ENCODE data around the gene CLK2. TPM values are rescaled to one million over a fixed set of nuclear protein-coding genes. Genes with fewer than 3 reads are reported as not detected.
A peak's percentile ranks its signal among the peaks of the same experiment; 100 is the strongest.

Gene CLK2
- total and polyA plus RNA-seq, 2 of the 13 experiments (the other 11 are each of a cell fraction or from before 2014, with no cell fraction given) = 20.1 to 73.5 TPM

DNA sequence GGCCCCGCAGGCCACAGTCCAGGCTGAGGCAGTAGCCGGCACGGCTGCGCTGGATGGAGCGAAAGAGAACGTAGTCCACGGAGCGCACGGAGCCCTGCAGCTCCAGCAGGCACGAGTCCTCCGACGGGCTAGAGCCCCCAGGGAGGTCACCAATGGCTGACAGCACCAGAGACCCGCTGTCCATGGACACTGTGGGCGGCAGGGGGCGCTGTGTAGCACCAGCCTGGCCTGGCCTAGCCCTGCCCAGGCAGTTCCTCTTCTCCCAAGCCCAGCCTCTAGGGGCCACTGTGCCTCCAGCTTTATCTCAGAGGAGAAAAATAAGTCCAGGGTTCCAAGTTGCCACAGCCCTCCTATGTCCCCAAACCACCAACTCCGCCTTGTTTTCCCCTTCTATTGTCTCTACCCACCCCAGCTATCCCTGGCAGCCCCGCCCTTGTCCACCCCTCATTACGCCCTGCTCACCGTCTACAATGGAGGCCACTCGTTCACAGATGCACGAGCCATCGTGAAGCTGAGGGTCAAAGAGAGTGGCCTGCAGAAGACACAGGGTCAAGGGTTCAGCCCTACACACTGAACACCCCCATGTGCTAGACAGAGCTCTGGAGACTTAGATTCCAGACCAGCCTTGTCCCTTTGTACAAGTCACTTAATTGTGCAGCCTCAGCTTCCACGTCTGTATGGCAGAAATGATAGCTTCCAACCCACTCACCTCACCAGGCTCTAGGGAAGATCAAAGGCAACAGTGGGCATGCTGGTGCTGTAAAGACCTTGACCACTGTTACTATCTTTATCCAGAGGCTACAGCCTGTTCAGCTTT lies 22.5 kb downstream of the CLK2 start (continued):
- TF ChIP-seq SALL1 (CRISPR knock-in tag; IDR thresholded peaks at IDR 0.05) (peak; percentile 79), TARDBP (CRISPR knock-in tag; IDR thresholded peaks at IDR 0.05) (peak; percentile 63; the same call in 1 of the 2 replicates), ZNF670 (CRISPR knock-in tag; IDR thresholded peaks at IDR 0.05; ENCODE audit: borderline replicate concordance) (peak; percentile 69; the same call in 1 of the 2 replicates), CHD4 (IDR thresholded peaks at IDR 0.05; ENCODE audit: borderline replicate concordance, low read length) (peak; percentile 56; the same call in 1 of the 2 replicates), ZNF234 (CRISPR knock-in tag; conservative IDR thresholded peaks at IDR 0.05) (no peak), BRCA1 (CRISPR knock-in tag; IDR thresholded peaks at IDR 0.05) (no peak), HMG20A (CRISPR knock-in tag; IDR thresholded peaks at IDR 0.05; ENCODE audit: borderline replicate concordance) (no peak), KDM4B (CRISPR knock-in tag; IDR thresholded peaks at IDR 0.05) (no peak)
- TF ChIP-seq, protein P1, sequence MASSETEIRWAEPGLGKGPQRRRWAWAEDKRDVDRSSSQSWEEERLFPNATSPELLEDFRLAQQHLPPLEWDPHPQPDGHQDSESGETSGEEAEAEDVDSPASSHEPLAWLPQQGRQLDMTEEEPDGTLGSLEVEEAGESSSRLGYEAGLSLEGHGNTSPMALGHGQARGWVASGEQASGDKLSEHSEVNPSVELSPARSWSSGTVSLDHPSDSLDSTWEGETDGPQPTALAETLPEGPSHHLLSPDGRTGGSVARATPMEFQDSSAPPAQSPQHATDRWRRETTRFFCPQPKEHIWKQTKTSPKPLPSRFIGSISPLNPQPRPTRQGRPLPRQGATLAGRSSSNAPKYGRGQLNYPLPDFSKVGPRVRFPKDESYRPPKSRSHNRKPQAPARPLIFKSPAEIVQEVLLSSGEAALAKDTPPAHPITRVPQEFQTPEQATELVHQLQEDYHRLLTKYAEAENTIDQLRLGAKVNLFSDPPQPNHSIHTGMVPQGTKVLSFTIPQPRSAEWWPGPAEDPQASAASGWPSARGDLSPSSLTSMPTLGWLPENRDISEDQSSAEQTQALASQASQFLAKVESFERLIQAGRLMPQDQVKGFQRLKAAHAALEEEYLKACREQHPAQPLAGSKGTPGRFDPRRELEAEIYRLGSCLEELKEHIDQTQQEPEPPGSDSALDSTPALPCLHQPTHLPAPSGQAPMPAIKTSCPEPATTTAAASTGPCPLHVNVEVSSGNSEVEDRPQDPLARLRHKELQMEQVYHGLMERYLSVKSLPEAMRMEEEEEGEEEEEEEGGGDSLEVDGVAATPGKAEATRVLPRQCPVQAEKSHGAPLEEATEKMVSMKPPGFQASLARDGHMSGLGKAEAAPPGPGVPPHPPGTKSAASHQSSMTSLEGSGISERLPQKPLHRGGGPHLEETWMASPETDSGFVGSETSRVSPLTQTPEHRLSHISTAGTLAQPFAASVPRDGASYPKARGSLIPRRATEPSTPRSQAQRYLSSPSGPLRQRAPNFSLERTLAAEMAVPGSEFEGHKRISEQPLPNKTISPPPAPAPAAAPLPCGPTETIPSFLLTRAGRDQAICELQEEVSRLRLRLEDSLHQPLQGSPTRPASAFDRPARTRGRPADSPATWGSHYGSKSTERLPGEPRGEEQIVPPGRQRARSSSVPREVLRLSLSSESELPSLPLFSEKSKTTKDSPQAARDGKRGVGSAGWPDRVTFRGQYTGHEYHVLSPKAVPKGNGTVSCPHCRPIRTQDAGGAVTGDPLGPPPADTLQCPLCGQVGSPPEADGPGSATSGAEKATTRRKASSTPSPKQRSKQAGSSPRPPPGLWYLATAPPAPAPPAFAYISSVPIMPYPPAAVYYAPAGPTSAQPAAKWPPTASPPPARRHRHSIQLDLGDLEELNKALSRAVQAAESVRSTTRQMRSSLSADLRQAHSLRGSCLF (CRISPR knock-in tag; IDR thresholded peaks at IDR 0.05; ENCODE audit: borderline replicate concordance) = no peak
- TF ChIP-seq, protein P2, sequence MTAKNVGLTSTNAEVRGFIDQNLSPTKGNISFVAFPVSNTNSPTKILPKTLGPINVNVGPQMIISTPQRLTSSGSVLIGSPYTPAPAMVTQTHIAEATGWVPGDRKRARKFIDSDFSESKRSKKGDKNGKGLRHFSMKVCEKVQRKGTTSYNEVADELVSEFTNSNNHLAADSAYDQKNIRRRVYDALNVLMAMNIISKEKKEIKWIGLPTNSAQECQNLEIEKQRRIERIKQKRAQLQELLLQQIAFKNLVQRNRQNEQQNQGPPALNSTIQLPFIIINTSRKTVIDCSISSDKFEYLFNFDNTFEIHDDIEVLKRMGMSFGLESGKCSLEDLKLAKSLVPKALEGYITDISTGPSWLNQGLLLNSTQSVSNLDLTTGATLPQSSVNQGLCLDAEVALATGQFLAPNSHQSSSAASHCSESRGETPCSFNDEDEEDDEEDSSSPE (CRISPR knock-in tag; IDR thresholded peaks at IDR 0.05) = peak; percentile 7; the same call in 1 of the 2 replicates
- TF ChIP-seq, protein P3, sequence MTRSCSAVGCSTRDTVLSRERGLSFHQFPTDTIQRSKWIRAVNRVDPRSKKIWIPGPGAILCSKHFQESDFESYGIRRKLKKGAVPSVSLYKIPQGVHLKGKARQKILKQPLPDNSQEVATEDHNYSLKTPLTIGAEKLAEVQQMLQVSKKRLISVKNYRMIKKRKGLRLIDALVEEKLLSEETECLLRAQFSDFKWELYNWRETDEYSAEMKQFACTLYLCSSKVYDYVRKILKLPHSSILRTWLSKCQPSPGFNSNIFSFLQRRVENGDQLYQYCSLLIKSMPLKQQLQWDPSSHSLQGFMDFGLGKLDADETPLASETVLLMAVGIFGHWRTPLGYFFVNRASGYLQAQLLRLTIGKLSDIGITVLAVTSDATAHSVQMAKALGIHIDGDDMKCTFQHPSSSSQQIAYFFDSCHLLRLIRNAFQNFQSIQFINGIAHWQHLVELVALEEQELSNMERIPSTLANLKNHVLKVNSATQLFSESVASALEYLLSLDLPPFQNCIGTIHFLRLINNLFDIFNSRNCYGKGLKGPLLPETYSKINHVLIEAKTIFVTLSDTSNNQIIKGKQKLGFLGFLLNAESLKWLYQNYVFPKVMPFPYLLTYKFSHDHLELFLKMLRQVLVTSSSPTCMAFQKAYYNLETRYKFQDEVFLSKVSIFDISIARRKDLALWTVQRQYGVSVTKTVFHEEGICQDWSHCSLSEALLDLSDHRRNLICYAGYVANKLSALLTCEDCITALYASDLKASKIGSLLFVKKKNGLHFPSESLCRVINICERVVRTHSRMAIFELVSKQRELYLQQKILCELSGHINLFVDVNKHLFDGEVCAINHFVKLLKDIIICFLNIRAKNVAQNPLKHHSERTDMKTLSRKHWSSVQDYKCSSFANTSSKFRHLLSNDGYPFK (CRISPR knock-in tag; IDR thresholded peaks at IDR 0.05; ENCODE audit: borderline replicate concordance) = peak; percentile 69; the same call in 1 of the 2 replicates
- TF ChIP-seq, protein P4, sequence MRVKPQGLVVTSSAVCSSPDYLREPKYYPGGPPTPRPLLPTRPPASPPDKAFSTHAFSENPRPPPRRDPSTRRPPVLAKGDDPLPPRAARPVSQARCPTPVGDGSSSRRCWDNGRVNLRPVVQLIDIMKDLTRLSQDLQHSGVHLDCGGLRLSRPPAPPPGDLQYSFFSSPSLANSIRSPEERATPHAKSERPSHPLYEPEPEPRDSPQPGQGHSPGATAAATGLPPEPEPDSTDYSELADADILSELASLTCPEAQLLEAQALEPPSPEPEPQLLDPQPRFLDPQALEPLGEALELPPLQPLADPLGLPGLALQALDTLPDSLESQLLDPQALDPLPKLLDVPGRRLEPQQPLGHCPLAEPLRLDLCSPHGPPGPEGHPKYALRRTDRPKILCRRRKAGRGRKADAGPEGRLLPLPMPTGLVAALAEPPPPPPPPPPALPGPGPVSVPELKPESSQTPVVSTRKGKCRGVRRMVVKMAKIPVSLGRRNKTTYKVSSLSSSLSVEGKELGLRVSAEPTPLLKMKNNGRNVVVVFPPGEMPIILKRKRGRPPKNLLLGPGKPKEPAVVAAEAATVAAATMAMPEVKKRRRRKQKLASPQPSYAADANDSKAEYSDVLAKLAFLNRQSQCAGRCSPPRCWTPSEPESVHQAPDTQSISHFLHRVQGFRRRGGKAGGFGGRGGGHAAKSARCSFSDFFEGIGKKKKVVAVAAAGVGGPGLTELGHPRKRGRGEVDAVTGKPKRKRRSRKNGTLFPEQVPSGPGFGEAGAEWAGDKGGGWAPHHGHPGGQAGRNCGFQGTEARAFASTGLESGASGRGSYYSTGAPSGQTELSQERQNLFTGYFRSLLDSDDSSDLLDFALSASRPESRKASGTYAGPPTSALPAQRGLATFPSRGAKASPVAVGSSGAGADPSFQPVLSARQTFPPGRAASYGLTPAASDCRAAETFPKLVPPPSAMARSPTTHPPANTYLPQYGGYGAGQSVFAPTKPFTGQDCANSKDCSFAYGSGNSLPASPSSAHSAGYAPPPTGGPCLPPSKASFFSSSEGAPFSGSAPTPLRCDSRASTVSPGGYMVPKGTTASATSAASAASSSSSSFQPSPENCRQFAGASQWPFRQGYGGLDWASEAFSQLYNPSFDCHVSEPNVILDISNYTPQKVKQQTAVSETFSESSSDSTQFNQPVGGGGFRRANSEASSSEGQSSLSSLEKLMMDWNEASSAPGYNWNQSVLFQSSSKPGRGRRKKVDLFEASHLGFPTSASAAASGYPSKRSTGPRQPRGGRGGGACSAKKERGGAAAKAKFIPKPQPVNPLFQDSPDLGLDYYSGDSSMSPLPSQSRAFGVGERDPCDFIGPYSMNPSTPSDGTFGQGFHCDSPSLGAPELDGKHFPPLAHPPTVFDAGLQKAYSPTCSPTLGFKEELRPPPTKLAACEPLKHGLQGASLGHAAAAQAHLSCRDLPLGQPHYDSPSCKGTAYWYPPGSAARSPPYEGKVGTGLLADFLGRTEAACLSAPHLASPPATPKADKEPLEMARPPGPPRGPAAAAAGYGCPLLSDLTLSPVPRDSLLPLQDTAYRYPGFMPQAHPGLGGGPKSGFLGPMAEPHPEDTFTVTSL (CRISPR knock-in tag; IDR thresholded peaks at IDR 0.05; ENCODE audit: borderline replicate concordance) = 0 out of 2 replicates have a peak, but pooled peaks have one; percentile 36

Measured in HepG2 (cell line).